K562 (cell line): ENCODE data around the gene SIK3. TPM values are rescaled to one million over a fixed set of nuclear protein-coding genes. Genes with fewer than 3 reads are reported as not detected.

Experiments used
- ATAC-seq: fragments of 200-7000 bp; cut with Tn5 transposase; 3 replicates; pipeline ENCODE4 v1.9.1; 2020; ENCODE audit warnings: moderate library complexity
- BruUV-seq: library from RNA; stranded (reverse); fragments of 400-500 nt; replicated peaks from 2 replicates; lab custom pipeline; 2021; lab: Mats Ljungman, UMichigan
- CTCF ChIA-PET: fragments of 300-600 bp; formaldehyde crosslinking; extraction: SDS; loops from one replicate; lab custom pipeline; 2021; ENCODE audit warnings: low intra/inter-chr PET ratio; lab: Yijun Ruan, JAX
- POLR2A ChIA-PET: fragments of 300-600, 350-650 bp; sonication (Branson Sonifier 250); formaldehyde crosslinking; extraction: SDS; loops from one replicate; lab custom pipeline; 2021; ENCODE audit warnings: antibody characterized with exemption, inconsistent platforms; lab: Yijun Ruan, JAX
- DNase-seq, 4 experiments: peaks; one replicate each; pipeline versions ENCODE4 v3.0.0 to v3.0.0-alpha.2; 2011 to 2018; ENCODE audit warnings: low spot score in 3 of 4, mixed read lengths in 3 of 4; ENCODE audit errors: extremely low read depth in 1 of 4
- FAIRE-seq: peaks from 2 replicates; lab custom pipeline; 2011; peaks lifted over from hg19 to GRCh38; lab: Jason Lieb, UNC
- H2AFZ ChIP-seq: 2 replicates; pipeline ENCODE4 v1.6.0; 2011; ENCODE audit warnings: low read depth, low read length, control low read depth, inconsistent platforms
- H3K27ac ChIP-seq: fragments of 200-600 bp; 3 replicates; pipeline ENCODE4 v1.8.0; 2011; ENCODE audit warnings: low read depth, mild to moderate bottlenecking, control low read depth, inconsistent platforms, low read length, moderate library complexity, mixed read lengths; ENCODE audit errors: extremely low read depth
- H3K27me3 ChIP-seq, 2 experiments: fragments of 300-600 bp in 1 of 2; 2 replicates in 1 of 2; 3 replicates in 1 of 2; pipeline versions ENCODE4 v1.6.0 to v1.8.0; 2011; ENCODE audit warnings: inconsistent platforms in 2 of 2, low read length in 2 of 2, mild to moderate bottlenecking in 1 of 2, mixed read lengths in 1 of 2, moderate library complexity in 1 of 2; ENCODE audit not compliant: control insufficient read depth in 2 of 2, insufficient read depth in 2 of 2
- H3K36me3 ChIP-seq: fragments of 300-600 bp; 3 replicates; pipeline ENCODE4 v1.8.0; 2011; ENCODE audit warnings: mild to moderate bottlenecking, low read length, inconsistent platforms; ENCODE audit not compliant: control insufficient read depth, insufficient read depth
- H3K4me1 ChIP-seq, 2 experiments: fragments of 200-600 bp in 1 of 2; replicated peaks in 1 of 2; 2 replicates in 1 of 2; 3 replicates in 1 of 2; pipeline versions ENCODE4 v1.5.1 to v1.8.0; 2011; ENCODE audit warnings: inconsistent platforms in 2 of 2, low read length in 2 of 2, mild to moderate bottlenecking in 1 of 2, mixed read lengths in 1 of 2, moderate library complexity in 1 of 2; ENCODE audit not compliant: control insufficient read depth in 2 of 2, insufficient read depth in 2 of 2
- H3K4me2 ChIP-seq: 2 replicates; pipeline ENCODE4 v1.6.1; 2011; ENCODE audit warnings: low read length, control low read depth, inconsistent platforms, mixed read lengths; ENCODE audit not compliant: insufficient read depth
- H3K4me3 ChIP-seq: fragments of 200-600 bp; sonication (generic), shearing (Covaris generic); 2 replicates; pipeline ENCODE4 v1.5.1; 2016; ENCODE audit warnings: control low read depth, inconsistent platforms
- H3K79me2 ChIP-seq: fragments of 200-600 bp; 3 replicates; pipeline ENCODE4 v1.8.0; 2011; ENCODE audit warnings: low read length, inconsistent platforms; ENCODE audit not compliant: control insufficient read depth, insufficient read depth
- H3K9ac ChIP-seq, 2 experiments: 2 replicates each; pipeline versions ENCODE4 v1.6.0 to v1.6.1; 2011; ENCODE audit warnings: low read depth in 2 of 2, low read length in 2 of 2, control low read depth in 1 of 2, inconsistent platforms in 1 of 2, mild to moderate bottlenecking in 1 of 2, mixed read lengths in 1 of 2; ENCODE audit not compliant: insufficient read depth in 1 of 2
- H3K9me1 ChIP-seq: one replicate; pipeline ENCODE4 v1.6.0; 2011; ENCODE audit warnings: inconsistent platforms, mild to moderate bottlenecking, low read length, moderate library complexity; ENCODE audit not compliant: control insufficient read depth, insufficient read depth
- H3K9me3 ChIP-seq: replicated peaks from 2 replicates; pipeline ENCODE4 v1.5.1; 2011; ENCODE audit warnings: low read depth, low read length, inconsistent platforms; ENCODE audit not compliant: control insufficient read depth, insufficient read depth
- H4K20me1 ChIP-seq: replicated peaks from 2 replicates; pipeline ENCODE4 v1.6.1; 2011; ENCODE audit warnings: low read length, inconsistent platforms, mixed read lengths; ENCODE audit not compliant: control insufficient read depth, insufficient read depth
- CBX3 ChIP-seq, 2 experiments: IDR thresholded peaks; 1 replicate in 1 of 2; 2 replicates in 1 of 2; pipeline ENCODE4 v1.6.1; 2012; ENCODE audit warnings: inconsistent platforms in 2 of 2, low read length in 2 of 2, borderline replicate concordance in 1 of 2, control low read depth in 1 of 2
- DNMT1 ChIP-seq: fragments of 450-650 bp; IDR thresholded peaks from 2 replicates; pipeline ENCODE4 v1.6.1; 2016; ENCODE audit warnings: antibody characterized with exemption, mild to moderate bottlenecking
- FOXJ2 ChIP-seq: fragments of 200-800 bp; sonication (Bioruptor generic); IDR thresholded peaks from 2 replicates; pipeline ENCODE4 v1.6.1; 2016; ENCODE audit warnings: missing genetic modification characterization, missing compliant biosample characterization
- FOXP1 ChIP-seq: sonication (generic); formaldehyde crosslinking; IDR thresholded peaks from 2 replicates; pipeline ENCODE4 v1.8.0; 2022; ENCODE audit warnings: mild to moderate bottlenecking, missing genetic modification reagents
- HNRNPK ChIP-seq: fragments of 200-400 bp; formaldehyde crosslinking; IDR thresholded peaks from one replicate; pipeline ENCODE4 v1.6.1; 2018; ENCODE audit warnings: mild to moderate bottlenecking, low read depth, low read length; ENCODE audit not compliant: poor library complexity, severe bottlenecking
- KLF10 ChIP-seq: fragments of 250-450 bp; sonication (Bioruptor Pico); IDR thresholded peaks from 2 replicates; pipeline ENCODE4 v1.6.1; 2021; ENCODE audit warnings: matching md5 sums
- NR0B1 ChIP-seq: fragments of 450-650 bp; IDR thresholded peaks from one replicate; pipeline ENCODE4 v1.6.1; 2018; ENCODE audit warnings: mild to moderate bottlenecking, moderate library complexity; ENCODE audit not compliant: partially characterized antibody
- POLR3G ChIP-seq: IDR thresholded peaks from 2 replicates; pipeline ENCODE4 v1.6.1; 2011; ENCODE audit not compliant: insufficient read length, insufficient replicate concordance; ENCODE audit errors: extremely low read depth
- PREB ChIP-seq: sonication (generic); formaldehyde crosslinking; IDR thresholded peaks from 2 replicates; pipeline ENCODE4 v1.8.1; 2023; ENCODE audit warnings: mild to moderate bottlenecking, missing genetic modification reagents
- PTBP1 ChIP-seq: fragments of 200-400 bp; formaldehyde crosslinking; IDR thresholded peaks from 2 replicates; pipeline ENCODE4 v1.6.1; 2017; ENCODE audit warnings: low read depth, low read length
- SMAD1 ChIP-seq: fragments of 150-350 bp; IDR thresholded peaks from 2 replicates; pipeline ENCODE4 v1.6.1; 2014; ENCODE audit warnings: low read length, low read depth; ENCODE audit not compliant: partially characterized antibody
- TEAD1 ChIP-seq, 2 experiments: fragments of 450-650 bp in 1 of 2; sonication (generic) in 1 of 2; formaldehyde crosslinking; IDR thresholded peaks; 2 replicates each; pipeline versions ENCODE4 v1.4.0 to v1.8.0; 2020 to 2022; ENCODE audit warnings: mild to moderate bottlenecking in 2 of 2, missing genetic modification reagents in 1 of 2
- XRCC4 ChIP-seq: IDR thresholded peaks from one replicate; pipeline ENCODE4 v1.6.1; 2011; ENCODE audit not compliant: insufficient read depth, insufficient read length; ENCODE audit errors: extremely low read depth
- ZNF140 ChIP-seq: fragments of 250-450 bp; sonication (Bioruptor Pico); IDR thresholded peaks from 2 replicates; pipeline ENCODE4 v1.8.0; 2021; ENCODE audit warnings: moderate library complexity, mild to moderate bottlenecking, inconsistent platforms
- ZNF316 ChIP-seq: fragments of 450-650 bp; IDR thresholded peaks from 2 replicates; pipeline ENCODE4 v1.6.1; 2016
- ZNF586 ChIP-seq: fragments of 450-650 bp; formaldehyde crosslinking; conservative IDR thresholded peaks from 2 replicates; pipeline ENCODE4 v1.4.0; 2020; ENCODE audit warnings: mild to moderate bottlenecking, moderate library complexity
- WGBS: fragments of 100-300 bp; shearing (Covaris generic); methylation state at CpG from one replicate; pipeline ENCODE4 v1.1.6; 2016; ENCODE audit warnings: low coverage, mixed read lengths; ENCODE audit not compliant: insufficient coverage; ENCODE audit errors: missing lambda C conversion rate; 5-methylcytosine and 5-hydroxymethylcytosine counted together
- in situ Hi-C: fragments of 300-500 bp; cut with MboI; formaldehyde crosslinking; loops from 4 replicates; pipeline ENCODE4 v1.15.0; 2018; ENCODE audit warnings: inconsistent platforms, mixed read lengths
- intact Hi-C: fragments of 100-400 bp; cut with micrococcal nuclease; formaldehyde crosslinking; loops from 2 replicates; pipeline ENCODE4 v1.14.2; 2022
- polyA plus RNA-seq, 8 experiments: library from polyadenylated mRNA; depleted of rRNA in 4 of 8; stranded (reverse) in 5 of 8; unstranded in 3 of 8; fragments of >200 nt; fragmentation: Nextera tagmentation in 2 of 8; fragmentation: Illumina TruSeq in 1 of 8; extraction: Ambion mirVana in 2 of 8; extraction: Trizol in 1 of 8; gene quantifications; 2 replicates each; pipeline versions ENCODE4 v1.2.1 to v1.2.3, GENCODE V29; 2011 to 2014; ENCODE audit warnings: inconsistent platforms in 1 of 8, missing spikeins in 1 of 8
- total RNA-seq, 7 experiments: library from RNA; depleted of rRNA in 6 of 7; stranded (reverse); fragments of >200 nt in 6 of 7; fragmentation: Illumina TruSeq in 2 of 7; extraction: Trizol in 2 of 7; gene quantifications; 2 replicates each; pipeline versions ENCODE4 v1.2.1 to v1.2.3, GENCODE V29; 2011 to 2021; ENCODE audit warnings: low replicate concordance in 1 of 7
- TF ChIP-seq, protein P1 (sequence below): fragments of 450-650 bp; formaldehyde crosslinking; IDR thresholded peaks from 2 replicates; pipeline ENCODE4 v1.4.0; 2022; ENCODE audit warnings: missing genetic modification characterization
- TF ChIP-seq, protein P2 (sequence below): sonication (generic); formaldehyde crosslinking; IDR thresholded peaks from 2 replicates; pipeline ENCODE4 v1.8.0; 2022; ENCODE audit warnings: missing genetic modification reagents, mild to moderate bottlenecking, borderline replicate concordance

The SIK3 gene
- total and polyA plus RNA-seq, 9 of the 15 experiments (the other 6 are each of a cell fraction or from before 2014, with no cell fraction given), result 1.6 to 21.6 (median 8.0) TPM

DNA sequence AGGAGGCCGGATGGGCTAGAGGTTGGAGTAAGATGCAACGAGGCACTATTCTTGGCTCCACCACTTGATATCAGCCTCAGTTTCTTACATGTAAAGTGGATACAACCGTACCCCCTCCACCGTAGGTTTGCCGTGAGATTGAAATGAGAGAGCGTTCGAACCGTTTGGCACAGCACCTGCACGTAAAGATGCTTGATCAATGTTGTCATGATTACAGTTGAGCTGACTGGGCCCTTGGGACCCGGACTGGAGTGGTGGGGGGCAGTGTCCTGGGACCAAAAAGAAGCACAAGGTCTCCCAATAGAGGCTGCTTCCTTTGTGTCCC is 264.8 kb downstream of the SIK3 start:
- Histone ChIP-seq H3K4me3 (no peak overlapping the region), H3K36me3 (no peaks in the 10 kb centered on the region)
- CTCF ChIA-PET, result no interaction called here
- TF ChIP-seq DNMT1 (no peak), FOXP1 (no peak), NR0B1 (no peak), ZNF586 (no peak), POLR3G (no peak), KLF10 (CRISPR knock-in tag) (no peak), PTBP1 (no peak), HNRNPK (no peak), FOXJ2 (tag) (no peak), CBX3 (IDR thresholded peaks at IDR 0.05; ENCODE audit: borderline replicate concordance in 1 of 2, low read length in 2 of 2) (no peak), XRCC4 (no peak), PREB (no peak), TEAD1 (CRISPR knock-in tag; IDR thresholded peaks at IDR 0.05) (no peak), ZNF316 (no peak), ZNF140 (no peak), SMAD1 (no peak)
- TF ChIP-seq, protein P1, sequence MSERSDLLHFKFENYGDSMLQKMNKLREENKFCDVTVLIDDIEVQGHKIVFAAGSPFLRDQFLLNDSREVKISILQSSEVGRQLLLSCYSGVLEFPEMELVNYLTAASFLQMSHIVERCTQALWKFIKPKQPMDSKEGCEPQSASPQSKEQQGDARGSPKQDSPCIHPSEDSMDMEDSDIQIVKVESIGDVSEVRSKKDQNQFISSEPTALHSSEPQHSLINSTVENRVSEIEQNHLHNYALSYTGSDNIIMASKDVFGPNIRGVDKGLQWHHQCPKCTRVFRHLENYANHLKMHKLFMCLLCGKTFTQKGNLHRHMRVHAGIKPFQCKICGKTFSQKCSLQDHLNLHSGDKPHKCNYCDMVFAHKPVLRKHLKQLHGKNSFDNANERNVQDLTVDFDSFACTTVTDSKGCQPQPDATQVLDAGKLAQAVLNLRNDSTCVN (CRISPR knock-in tag), result no peak
- TF ChIP-seq, protein P2, sequence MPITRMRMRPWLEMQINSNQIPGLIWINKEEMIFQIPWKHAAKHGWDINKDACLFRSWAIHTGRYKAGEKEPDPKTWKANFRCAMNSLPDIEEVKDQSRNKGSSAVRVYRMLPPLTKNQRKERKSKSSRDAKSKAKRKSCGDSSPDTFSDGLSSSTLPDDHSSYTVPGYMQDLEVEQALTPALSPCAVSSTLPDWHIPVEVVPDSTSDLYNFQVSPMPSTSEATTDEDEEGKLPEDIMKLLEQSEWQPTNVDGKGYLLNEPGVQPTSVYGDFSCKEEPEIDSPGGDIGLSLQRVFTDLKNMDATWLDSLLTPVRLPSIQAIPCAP (CRISPR knock-in tag), result no peak
- TF ChIP-seq, all 486 proteins: peak for 0
- no peaks in the 10 kb centered on the region for H3K9me1 ChIP-seq
- peaks cover 6 to 37% of the 10 kb centered on the region in 2 experiments; a peak in 3 of 5 replicates for H3K4me1 ChIP-seq
- in situ Hi-C loops (no loop called here), intact Hi-C loops (loop anchor here (10.0 kb wide), 1 partner anchor 99 kb away; no protein-coding TSS in a partner anchor)
- POLR2A ChIA-PET, result interaction anchor here (0.5 kb wide), 1 partner anchor 28 kb away, joined by 3 read pairs; no protein-coding TSS in a partner anchor
- WGBS, result 33% methylated on average over 10 of the region's 10 CpGs
- no peaks in the 10 kb centered on the region for H3K9me3 ChIP-seq
- no peak overlapping the region for H3K27ac ChIP-seq
- DNase-seq (no peak), FAIRE-seq (no peak), ATAC-seq (no peak)
- H3K4me2 ChIP-seq, result no peak overlapping the region
- H4K20me1 ChIP-seq, result no peaks in the 10 kb centered on the region
- H3K9ac ChIP-seq, result no peak overlapping the region
- H2AFZ ChIP-seq, result no peak overlapping the region
- no TSS peak for BruUV-seq
- peaks cover 0 to 7% of the 10 kb centered on the region in 2 experiments; a peak in 2 of 5 replicates for H3K27me3 ChIP-seq
- H3K79me2 ChIP-seq, result no peaks in the 10 kb centered on the region
